GM12892 (cell line): ENCODE results near the gene ZNF8.

Source experiments
- POLR2A ChIP-seq: IDR thresholded peaks from 2 replicates; pipeline ENCODE4 v1.6.1; 2011; ENCODE audit warnings: low read depth, low read length, control low read depth
- POLR2AphosphoS5 ChIP-seq: IDR thresholded peaks from 2 replicates; pipeline ENCODE4 v1.6.1; 2011; ENCODE audit warnings: low read depth, low read length, control low read depth

DNA sequence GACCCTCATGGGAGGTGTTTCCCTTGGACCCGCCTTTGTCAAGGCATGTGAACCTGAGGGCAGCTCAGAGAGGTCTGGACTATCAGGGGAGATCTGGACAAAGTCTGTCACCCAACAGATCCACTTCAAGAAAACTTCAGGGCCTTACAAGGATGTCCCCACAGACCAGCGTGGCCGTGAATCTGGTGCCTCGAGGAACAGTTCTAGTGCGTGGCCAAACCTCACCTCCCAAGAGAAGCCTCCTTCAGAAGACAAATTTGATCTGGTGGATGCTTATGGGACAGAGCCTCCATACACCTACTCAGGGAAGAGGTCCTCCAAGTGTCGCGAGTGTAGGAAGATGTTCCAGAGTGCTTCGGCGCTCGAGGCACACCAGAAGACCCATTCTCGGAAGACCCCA lies 59.6 kb downstream of the ZNF8 start:
- TF ChIP-seq POLR2AphosphoS5 = no peak
- TF ChIP-seq POLR2A = no peak
